Gastroesophageal sphincter (tissue), 3 donors: ENCODE data around the gene ZNF529.

Experiments used
- EP300 ChIP-seq: sonication (generic); formaldehyde crosslinking; IDR thresholded peaks from one replicate; pipeline ENCODE4 v1.6.1; 2017; ENCODE audit warnings: antibody characterized with exemption, mild to moderate bottlenecking
- POLR2A ChIP-seq, 2 donors: fragments of 450-650 bp; IDR thresholded peaks; one replicate each; pipeline ENCODE4 v1.6.1; 2017; ENCODE audit warnings: antibody characterized with exemption in 2 of 2, mild to moderate bottlenecking in 2 of 2, moderate library complexity in 1 of 2
- TF ChIP-seq, protein P1 (sequence below), 4 experiments: fragments of 200-600 bp in 2 of 4; fragments of 450-650 bp in 2 of 4; sonication (generic) in 1 of 4; IDR thresholded peaks; one replicate each; pipeline ENCODE4 v1.5.1; 2017 to 2019; ENCODE audit warnings: antibody characterized with exemption in 4 of 4, mild to moderate bottlenecking in 2 of 4, moderate library complexity in 2 of 4

DNA sequence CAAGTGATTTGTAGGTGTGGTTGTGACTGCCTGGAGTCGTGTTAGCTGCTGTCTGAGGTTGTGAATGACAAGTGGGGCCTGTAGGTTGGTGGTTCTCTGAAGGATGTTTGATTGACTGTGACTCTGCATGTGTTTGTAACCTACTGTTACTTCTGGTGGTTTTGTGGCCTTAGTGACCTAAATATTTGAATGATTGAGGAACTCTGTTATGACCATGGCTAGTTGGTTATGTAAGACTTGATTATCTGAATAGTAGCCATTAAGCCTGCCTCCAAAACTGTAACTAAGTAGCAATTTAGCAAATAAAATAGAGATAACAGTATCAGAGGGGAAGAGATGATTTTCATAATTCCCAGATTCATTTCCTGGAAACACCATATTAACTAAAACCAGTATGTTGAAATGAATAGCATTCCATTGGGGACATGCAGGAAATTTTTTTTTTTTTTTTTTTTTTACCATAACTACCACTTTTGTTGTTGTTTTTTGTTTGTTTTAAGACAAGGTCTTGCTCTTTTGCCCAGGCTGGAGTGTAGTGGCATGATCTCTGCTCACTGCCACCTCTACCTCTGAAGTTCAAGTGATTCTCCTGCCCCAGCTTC is 32.9 kb upstream of the ZNF529 start:
- TF ChIP-seq, protein P1, sequence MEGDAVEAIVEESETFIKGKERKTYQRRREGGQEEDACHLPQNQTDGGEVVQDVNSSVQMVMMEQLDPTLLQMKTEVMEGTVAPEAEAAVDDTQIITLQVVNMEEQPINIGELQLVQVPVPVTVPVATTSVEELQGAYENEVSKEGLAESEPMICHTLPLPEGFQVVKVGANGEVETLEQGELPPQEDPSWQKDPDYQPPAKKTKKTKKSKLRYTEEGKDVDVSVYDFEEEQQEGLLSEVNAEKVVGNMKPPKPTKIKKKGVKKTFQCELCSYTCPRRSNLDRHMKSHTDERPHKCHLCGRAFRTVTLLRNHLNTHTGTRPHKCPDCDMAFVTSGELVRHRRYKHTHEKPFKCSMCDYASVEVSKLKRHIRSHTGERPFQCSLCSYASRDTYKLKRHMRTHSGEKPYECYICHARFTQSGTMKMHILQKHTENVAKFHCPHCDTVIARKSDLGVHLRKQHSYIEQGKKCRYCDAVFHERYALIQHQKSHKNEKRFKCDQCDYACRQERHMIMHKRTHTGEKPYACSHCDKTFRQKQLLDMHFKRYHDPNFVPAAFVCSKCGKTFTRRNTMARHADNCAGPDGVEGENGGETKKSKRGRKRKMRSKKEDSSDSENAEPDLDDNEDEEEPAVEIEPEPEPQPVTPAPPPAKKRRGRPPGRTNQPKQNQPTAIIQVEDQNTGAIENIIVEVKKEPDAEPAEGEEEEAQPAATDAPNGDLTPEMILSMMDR (IDR thresholded peaks at IDR 0.05) = no peak
- TF ChIP-seq POLR2A (IDR thresholded peaks at IDR 0.05) = no peak
- no peak for TF ChIP-seq EP300
